Spleen (tissue), 11 donors: ENCODE measurements around the gene KLRC2. TPM values are rescaled to one million over a fixed set of nuclear protein-coding genes. Genes with fewer than 3 reads are reported as not detected.
A peak's percentile ranks its signal among the peaks of the same experiment; 100 is the strongest.
"Not testable (repeated sequence)": the region's sequence is repeated elsewhere in the genome, so short reads cannot be mapped to it uniquely, and the experiment has no call there.

ENCODE experiments used
- DNase-seq: peaks from one replicate; pipeline ENCODE4 v3.0.0-alpha.2; 2020
- H3K27ac ChIP-seq, 8 donors: fragments of 200-600 bp; sonication (generic) in 7 of 8; 1 replicate in 4 of 8; 2 replicates in 4 of 8; pipeline versions ENCODE4 v1.5.0 to v1.8.0; 2016 to 2021; ENCODE audit warnings: inconsistent platforms in 4 of 8, mild to moderate bottlenecking in 4 of 8, moderate library complexity in 1 of 8
- H3K27me3 ChIP-seq, 7 donors: fragments of 200-600 bp; sonication (generic) in 6 of 7; replicated peaks in 1 of 7; 1 replicate in 4 of 7; 2 replicates in 3 of 7; pipeline versions ENCODE4 v1.5.0 to v1.8.0; 2016 to 2021; ENCODE audit warnings: inconsistent platforms in 3 of 7, mild to moderate bottlenecking in 1 of 7
- H3K36me3 ChIP-seq, 6 donors: fragments of 200-600 bp; sonication (generic) in 5 of 6; 1 replicate in 4 of 6; 2 replicates in 2 of 6; pipeline versions ENCODE4 v1.5.0 to v1.8.0; 2016 to 2021; ENCODE audit warnings: inconsistent platforms in 2 of 6
- H3K4me1 ChIP-seq, 6 donors: fragments of 200-600 bp; sonication (generic) in 5 of 6; 1 replicate in 3 of 6; 2 replicates in 3 of 6; pipeline versions ENCODE4 v1.5.0 to v1.8.0; 2016 to 2021; ENCODE audit warnings: inconsistent platforms in 3 of 6
- H3K4me3 ChIP-seq, 8 donors: fragments of 200-600 bp; sonication (generic) in 7 of 8; 1 replicate in 4 of 8; 2 replicates in 4 of 8; pipeline versions ENCODE4 v1.5.0 to v1.8.0; 2016 to 2021; ENCODE audit warnings: inconsistent platforms in 4 of 8, mild to moderate bottlenecking in 4 of 8, moderate library complexity in 2 of 8
- H3K9me3 ChIP-seq, 8 donors: fragments of 200-600 bp; sonication (generic) in 7 of 8; 1 replicate in 4 of 8; 2 replicates in 4 of 8; pipeline versions ENCODE4 v1.5.0 to v1.8.0; 2016 to 2021; ENCODE audit warnings: inconsistent platforms in 4 of 8
- POLR2A ChIP-seq, 3 donors: fragments of 450-650 bp; IDR thresholded peaks; one replicate each; pipeline ENCODE4 v1.5.1; 2017; ENCODE audit warnings: antibody characterized with exemption in 3 of 3, mild to moderate bottlenecking in 1 of 3
- POLR2AphosphoS5 ChIP-seq, 3 donors: sonication (generic); formaldehyde crosslinking; IDR thresholded peaks; one replicate each; pipeline ENCODE4 v1.5.1; 2017; ENCODE audit warnings: antibody characterized with exemption in 3 of 3
- WGBS, 5 donors: extraction: QIAGEN DNeasy Blood & Tissue Kit in 3 of 5; methylation state at CpG; one replicate each; pipeline versions ENCODE4 v1.1.5 to v1.1.7; 2013 to 2018; 5-methylcytosine and 5-hydroxymethylcytosine counted together
- intact Hi-C: fragments of 100-400 bp; cut with DNase I; formaldehyde crosslinking; loops from one replicate; pipeline ENCODE4 v1.15.0; 2023; ENCODE audit warnings: low total_unique reads
- polyA plus RNA-seq, 3 donors: library from polyadenylated mRNA; stranded (reverse); fragments of 200-250 nt; gene quantifications; one replicate each; pipeline ENCODE4 v1.2.1, GENCODE V29; 2013
- total RNA-seq, 7 donors: library from RNA; depleted of rRNA in 3 of 7; stranded (reverse); fragments of >200 nt in 3 of 7; fragmentation: NEBNext Ultra II Directional in 4 of 7; extraction: Animal tissue kit (Norgen Biotek cat#: 25700) in 4 of 7; gene quantifications; one replicate each; pipeline versions ENCODE4 v1.1.0 to v1.2.1, GENCODE V29; 2016 to 2021
- TF ChIP-seq, protein P1 (sequence below), 11 experiments: fragments of 200-600 bp in 7 of 11; fragments of 450-650 bp in 4 of 11; sonication (generic) in 4 of 11; IDR thresholded peaks in 8 of 11; conservative IDR thresholded peaks in 3 of 11; 1 replicate in 7 of 11; 2 replicates in 4 of 11; pipeline versions ENCODE4 v1.4.0 to v1.8.0; 2016 to 2021; ENCODE audit warnings: antibody characterized with exemption in 11 of 11, inconsistent platforms in 4 of 11, mild to moderate bottlenecking in 1 of 11
- donor health status: healthy with polysubstance abuse.
- donor health status: DM: no; HTN: no; CAD: no; lungs with moderate emphysema.
- donor health status: DM: no; HTN: no; CAD: no.
- donor health status: Bipolar disorder and iron deficiency.
- donor health status: healthy.
- donor health status: DM: no; HTN: no; CAD: no.
- donor health status: DM: yes; HTN: yes; CAD: no.

KLRC2 gene
- total and polyA plus RNA-seq, 10 donors, result 1.4 to 20.8 (median 3.3) TPM

DNA sequence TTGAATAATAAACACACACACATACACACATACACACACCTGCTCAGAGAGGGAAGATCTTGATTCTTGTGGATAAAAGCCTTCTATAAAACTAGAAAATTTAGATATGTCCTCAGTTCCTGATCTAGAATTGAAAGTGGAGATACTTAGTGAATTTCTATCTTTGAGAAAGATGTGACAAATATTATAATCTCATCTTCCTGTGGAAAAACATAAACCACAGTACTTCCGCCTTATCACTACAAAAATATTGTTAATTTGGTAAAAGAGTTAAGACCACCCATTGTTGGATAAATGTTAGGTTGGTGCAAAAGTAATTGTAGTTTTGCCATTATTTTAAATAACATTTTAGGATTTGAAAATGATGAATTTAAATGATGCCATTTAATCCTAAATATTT, 45.9 kb downstream of the KLRC2 start, which contains the start of gene KLRK1:
Gene KLRK1, minus strand, starts transcription at position 138 of the 400 bp plus-strand sequence. CDS start 1,231 bp downstream, outside the sequence.
- H3K9me3 ChIP-seq, result no peaks in the 10 kb centered on the region
- TF ChIP-seq POLR2AphosphoS5 (IDR thresholded peaks at IDR 0.05), result no peak
- TF ChIP-seq, protein P1, sequence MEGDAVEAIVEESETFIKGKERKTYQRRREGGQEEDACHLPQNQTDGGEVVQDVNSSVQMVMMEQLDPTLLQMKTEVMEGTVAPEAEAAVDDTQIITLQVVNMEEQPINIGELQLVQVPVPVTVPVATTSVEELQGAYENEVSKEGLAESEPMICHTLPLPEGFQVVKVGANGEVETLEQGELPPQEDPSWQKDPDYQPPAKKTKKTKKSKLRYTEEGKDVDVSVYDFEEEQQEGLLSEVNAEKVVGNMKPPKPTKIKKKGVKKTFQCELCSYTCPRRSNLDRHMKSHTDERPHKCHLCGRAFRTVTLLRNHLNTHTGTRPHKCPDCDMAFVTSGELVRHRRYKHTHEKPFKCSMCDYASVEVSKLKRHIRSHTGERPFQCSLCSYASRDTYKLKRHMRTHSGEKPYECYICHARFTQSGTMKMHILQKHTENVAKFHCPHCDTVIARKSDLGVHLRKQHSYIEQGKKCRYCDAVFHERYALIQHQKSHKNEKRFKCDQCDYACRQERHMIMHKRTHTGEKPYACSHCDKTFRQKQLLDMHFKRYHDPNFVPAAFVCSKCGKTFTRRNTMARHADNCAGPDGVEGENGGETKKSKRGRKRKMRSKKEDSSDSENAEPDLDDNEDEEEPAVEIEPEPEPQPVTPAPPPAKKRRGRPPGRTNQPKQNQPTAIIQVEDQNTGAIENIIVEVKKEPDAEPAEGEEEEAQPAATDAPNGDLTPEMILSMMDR (IDR thresholded peaks at IDR 0.05 in 8 of 11, conservative IDR thresholded peaks at IDR 0.05 in 3 of 11), result no peak
- no peak for TF ChIP-seq POLR2A (IDR thresholded peaks at IDR 0.05)
- WGBS, 5 donors, result 45 to 66% (median 49%) methylated on average over 1 of the region's 1 CpG
- peak within 1 kb of the TSS in 7 of 8 donors; percentile 42 to 75 (median 45) for H3K27ac ChIP-seq
- DNase-seq, result no peak
- intact Hi-C loops, result no loop called here
- H3K4me1 ChIP-seq, result peaks cover 0 to 34% (median 14%) of the 10 kb centered on the region in 6 donors
- peak within 1 kb of the TSS in 5 of 8 donors; percentile 9 to 53 (median 23) for H3K4me3 ChIP-seq
- H3K36me3 ChIP-seq, result no peaks in the 10 kb centered on the region
- H3K27me3 ChIP-seq, result no peaks in the 10 kb centered on the region

DNA sequence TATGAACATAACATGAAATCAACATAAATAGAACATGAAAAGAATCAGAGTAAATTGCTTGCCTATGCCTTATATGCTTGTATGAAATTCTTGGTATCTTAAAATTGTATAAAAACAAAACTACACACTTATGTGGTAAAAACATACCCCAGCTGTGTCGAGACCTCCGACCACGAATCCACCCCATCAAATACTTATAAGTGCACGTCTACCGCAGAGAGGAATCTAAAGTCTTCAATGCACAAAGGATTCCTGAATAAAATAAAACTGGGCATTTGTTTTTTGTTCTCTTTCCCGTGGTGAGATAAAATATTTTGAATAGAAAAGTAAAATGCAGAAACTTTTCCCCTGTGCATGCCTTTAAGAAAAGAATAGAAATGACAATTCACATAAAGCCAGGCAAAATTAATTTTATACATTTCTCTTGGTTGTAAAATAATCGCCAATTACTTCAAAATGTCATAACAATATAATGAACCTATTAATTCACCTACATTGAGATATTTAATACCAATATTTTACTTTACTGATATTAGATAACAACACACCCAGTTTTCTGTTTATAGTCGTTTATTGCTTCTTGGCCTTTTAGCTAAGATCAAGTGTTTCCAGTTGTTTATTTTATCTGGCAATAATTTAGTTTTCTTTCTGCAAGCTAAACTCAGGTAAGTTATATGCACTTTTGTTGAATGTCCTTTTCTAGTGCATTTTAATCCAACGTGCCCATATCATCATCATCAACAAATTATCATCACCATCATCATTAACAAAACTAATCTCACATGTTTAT, 47.0 kb downstream of the KLRC2 start:
- no peak for DNase-seq
- TF ChIP-seq POLR2AphosphoS5 (IDR thresholded peaks at IDR 0.05), result no peak
- TF ChIP-seq, protein P1 (IDR thresholded peaks at IDR 0.05 in 8 of 11, conservative IDR thresholded peaks at IDR 0.05 in 3 of 11), result no peak
- TF ChIP-seq POLR2A (IDR thresholded peaks at IDR 0.05), result no peak
- no peaks in the 10 kb centered on the region for H3K27me3 ChIP-seq
- peak overlapping the region in 7 of 8 donors; percentile 41 to 75 (median 45) for H3K27ac ChIP-seq
- H3K4me1 ChIP-seq, result peaks cover 0 to 24% (median 13%) of the 10 kb centered on the region in 6 donors
- WGBS, 5 donors, result 53 to 81% (median 67%) methylated on average over 9 of the region's 9 CpGs
- H3K4me3 ChIP-seq, result peak overlapping the region in 6 of 8 donors; percentile 9 to 53 (median 20)
- intact Hi-C loops, result no loop called here
- peaks cover 0 to 7% (median 0%) of the 10 kb centered on the region in 8 donors for H3K9me3 ChIP-seq
- H3K36me3 ChIP-seq, result no peaks in the 10 kb centered on the region

DNA sequence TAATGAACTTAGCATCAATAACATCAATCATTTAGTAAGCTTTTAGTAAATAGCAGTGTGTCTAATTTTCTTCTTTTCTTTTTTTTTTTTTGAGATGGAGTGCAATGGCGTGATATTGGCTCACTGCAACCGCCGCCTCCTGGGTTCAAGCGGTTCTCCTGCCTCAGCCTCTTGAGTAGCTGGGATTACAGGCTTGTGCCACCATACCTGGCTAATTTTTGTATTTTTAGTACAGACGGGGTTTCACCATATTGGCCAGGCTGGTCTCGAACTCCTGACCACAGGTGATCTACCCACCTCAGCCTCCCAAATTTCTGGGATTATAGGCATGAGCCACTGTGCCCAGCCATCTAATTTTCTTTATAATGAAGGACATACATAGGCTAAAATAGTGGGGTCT, 48.3 kb downstream of the KLRC2 start:
- peak overlapping the region in 7 of 8 donors; percentile 5 to 75 (median 65) for H3K27ac ChIP-seq
- H3K9me3 ChIP-seq, H3K27me3 ChIP-seq, intact Hi-C loops, DNase-seq, H3K36me3 ChIP-seq: not testable (repeated sequence)
- WGBS, 5 donors, result 67 to 92% (median 85%) methylated on average over 6 of the region's 6 CpGs
- H3K4me1 ChIP-seq, result peaks cover 0 to 11% (median 4%) of the 10 kb centered on the region in 6 donors
- peak overlapping the region in 5 of 8 donors; percentile 2 to 53 (median 23) for H3K4me3 ChIP-seq

DNA sequence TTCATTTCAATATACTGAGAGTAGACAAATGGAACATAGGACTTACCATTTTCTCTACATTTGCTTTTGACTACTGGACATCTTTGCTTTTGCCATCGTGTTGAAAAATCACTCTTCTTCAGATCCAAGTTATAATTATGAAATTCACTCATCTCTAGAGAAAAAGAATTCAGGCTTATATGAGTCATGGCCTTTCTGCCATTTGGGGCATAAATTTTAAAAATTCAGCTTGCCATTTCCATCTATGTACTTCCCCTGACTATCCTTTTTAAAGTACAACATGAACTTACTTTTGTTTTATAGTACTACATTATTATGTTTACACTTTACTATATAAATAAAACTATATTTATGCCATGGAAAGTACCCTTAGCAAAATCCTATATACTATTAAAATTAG, 49.0 kb downstream of the KLRC2 start:
- 49 to 68% (median 54%) methylated on average over 1 of the region's 1 CpG for WGBS, 5 donors
- no peaks in the 10 kb centered on the region for H3K27me3 ChIP-seq
- no peaks in the 10 kb centered on the region for H3K36me3 ChIP-seq
- DNase-seq, result no peak
- peaks cover 0 to 5% (median 1%) of the 10 kb centered on the region in 6 donors for H3K4me1 ChIP-seq
- TF ChIP-seq POLR2A (IDR thresholded peaks at IDR 0.05), result no peak
- intact Hi-C loops, result no loop called here
- H3K27ac ChIP-seq, result peak overlapping the region in 7 of 8 donors; percentile 5 to 75 (median 65)
- H3K9me3 ChIP-seq, result peaks cover 0 to 7% (median 0%) of the 10 kb centered on the region in 8 donors
- peak overlapping the region in 3 of 8 donors; percentile 23 to 53 (median 30) for H3K4me3 ChIP-seq

DNA sequence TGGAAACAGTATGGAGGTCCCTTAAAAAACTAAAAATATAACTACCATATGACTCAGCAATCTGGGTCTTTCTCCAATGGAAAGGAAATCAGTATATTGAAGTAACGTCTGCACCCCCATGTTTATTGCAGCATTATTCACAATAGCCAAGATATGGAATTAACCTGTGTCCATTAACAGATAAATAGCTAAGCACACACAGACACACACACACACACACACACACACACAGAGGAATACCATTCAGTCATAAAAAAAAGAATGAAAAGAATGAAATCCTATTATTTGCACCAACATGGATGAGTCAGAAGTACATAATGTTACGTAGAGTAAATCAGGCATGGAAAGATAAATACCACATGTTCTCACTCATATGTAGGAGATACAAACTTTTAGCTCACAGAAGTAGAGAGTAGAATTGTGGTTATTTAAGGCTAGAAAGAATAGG, 50.6 kb downstream of the KLRC2 start:
- no peaks in the 10 kb centered on the region for H3K36me3 ChIP-seq
- peak overlapping the region in 1 of 8 donors; percentile 53 for H3K4me3 ChIP-seq
- WGBS, 5 donors, result 54 to 77% (median 61%) methylated on average over 2 of the region's 2 CpGs
- TF ChIP-seq, protein P1 (IDR thresholded peaks at IDR 0.05 in 8 of 11, conservative IDR thresholded peaks at IDR 0.05 in 3 of 11), result no peak
- TF ChIP-seq POLR2A (IDR thresholded peaks at IDR 0.05), result no peak
- H3K27me3 ChIP-seq, result no peaks in the 10 kb centered on the region
- intact Hi-C loops, result no loop called here
- peak overlapping the region in 4 of 8 donors; percentile 42 to 75 (median 66) for H3K27ac ChIP-seq
- H3K4me1 ChIP-seq, result no peaks in the 10 kb centered on the region
- H3K9me3 ChIP-seq, result peaks cover 0 to 7% (median 0%) of the 10 kb centered on the region in 8 donors
- DNase-seq, result no peak
